GM19025 (cell line): ENCODE results near the gene WDR45B.

ENCODE experiments used
- ATAC-seq: cut with Tn5 transposase; IDR thresholded peaks from one replicate; pipeline ENCODE4 v1.9.1; 2021; ENCODE audit warnings: mild to moderate bottlenecking, low read depth, moderate library complexity; ENCODE audit not compliant: unreplicated experiment

Gene WDR45B

GRCh38 chr17:82648165-82648668 lies at the start of gene WDR45B:
WDR45B (minus strand) TSS chr17:82648444; CDS start chr17:82648340, 104 bp downstream.
- ATAC-seq: peak; percentile 92

DNA sequence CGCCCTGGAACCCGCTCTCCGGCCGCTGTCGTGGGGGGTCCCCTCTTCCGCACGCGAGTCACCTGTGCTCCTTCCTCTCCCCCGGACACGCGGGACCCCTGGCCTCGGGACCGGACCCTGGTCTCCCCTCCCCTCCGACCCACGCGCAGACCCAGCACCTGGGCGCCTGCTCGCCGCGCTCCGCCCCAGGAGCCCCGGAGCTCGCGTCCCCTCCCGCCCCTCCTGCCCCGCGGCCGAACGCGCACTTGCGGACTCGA lies 49.5 kb upstream of the WDR45B start:
- ATAC-seq: no peak

DNA sequence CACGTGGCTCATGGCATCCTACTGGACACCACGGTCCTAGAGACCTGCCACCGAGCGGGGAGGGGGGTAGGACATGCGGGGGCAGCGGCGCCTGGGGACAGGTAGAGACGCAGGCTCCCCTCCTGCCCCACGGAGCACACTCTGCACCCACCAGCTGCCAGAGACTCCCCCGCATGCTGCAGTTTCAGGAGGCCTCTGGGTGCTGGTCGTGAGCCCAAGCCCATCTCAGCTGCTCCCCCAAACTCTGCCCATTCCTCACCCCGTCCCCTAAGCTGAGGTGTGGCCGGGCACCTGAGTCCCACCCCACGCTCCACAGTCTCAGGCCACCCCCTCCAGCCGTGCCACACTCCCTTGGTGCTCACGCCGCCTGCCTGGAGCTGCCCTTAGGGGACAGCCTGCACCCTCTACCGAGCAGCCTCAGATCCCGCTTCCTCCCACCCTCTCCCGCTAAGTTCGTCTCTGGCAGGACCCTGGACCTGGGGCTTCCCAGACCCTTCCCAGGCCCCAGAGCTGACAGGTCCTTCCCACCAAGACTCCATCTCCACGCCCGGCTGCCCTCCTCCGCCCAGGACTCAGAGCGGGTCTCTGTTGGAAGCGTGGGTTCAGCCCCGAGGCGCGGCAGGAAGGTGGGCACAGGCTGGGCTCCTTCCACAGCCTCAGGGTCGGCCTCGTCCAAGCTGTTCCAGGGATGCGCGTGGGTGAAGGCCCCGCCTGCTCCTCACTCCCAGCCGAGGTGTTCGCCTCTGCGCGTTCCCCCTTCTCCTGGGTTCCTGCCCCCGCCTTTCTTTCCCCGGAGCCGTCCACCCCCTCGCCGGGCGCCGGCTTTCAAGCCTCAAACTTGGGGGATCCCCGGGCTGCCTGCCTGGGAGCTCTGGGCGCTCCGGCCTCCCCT lies 48.9 kb upstream of the WDR45B start:
- no peak for ATAC-seq

- no peak for ATAC-seq
These were observed 48.0 kb upstream of the WDR45B start for GRCh38 chr17:82696259-82696658.

DNA sequence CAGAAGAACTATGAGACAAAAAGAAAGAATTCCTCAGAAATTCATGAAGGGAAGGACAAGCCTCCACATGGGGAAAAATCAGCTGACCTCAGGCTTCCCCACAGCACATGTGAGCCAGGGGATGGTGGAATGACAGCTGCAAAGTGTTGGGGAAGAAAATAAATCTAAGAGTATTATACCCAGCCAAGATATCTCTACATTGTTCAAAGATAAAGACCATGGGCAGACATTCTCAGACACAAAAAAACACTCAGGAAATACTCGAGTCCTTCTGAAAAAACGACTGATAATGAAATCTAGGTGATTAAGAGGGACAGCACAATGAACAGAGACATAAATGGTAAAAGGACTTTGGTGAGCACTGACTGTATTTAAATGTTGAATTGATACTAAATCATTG lies 46.4 kb upstream of the WDR45B start:
- ATAC-seq: no peak

- ATAC-seq: no peak
These were observed 45.1 kb upstream of the WDR45B start for GRCh38 chr17:82693168-82693867.

DNA sequence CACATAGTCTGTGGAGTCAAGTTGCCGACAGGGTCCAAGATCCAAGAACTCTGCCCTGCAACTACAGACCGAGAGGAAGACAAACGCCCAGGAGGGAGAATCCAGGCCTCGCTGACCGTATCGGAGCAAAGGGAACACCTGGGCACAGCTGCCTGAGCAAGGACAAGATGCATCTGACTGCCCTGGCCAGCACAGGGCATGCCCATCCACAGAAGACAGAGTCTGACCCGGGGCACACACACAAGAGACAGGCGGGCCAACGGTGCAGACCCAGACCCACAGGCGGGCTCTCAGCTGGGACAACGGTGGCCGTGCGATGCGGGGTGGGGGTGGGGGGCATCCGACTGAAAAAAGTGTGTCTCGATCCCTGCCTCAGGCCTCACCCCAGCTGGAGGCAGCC lies 44.0 kb upstream of the WDR45B start:
- no peak for ATAC-seq

- no peak for ATAC-seq
These were observed 43.5 kb upstream of the WDR45B start for GRCh38 chr17:82691714-82692113.

GRCh38 chr17:82690786-82691489 lies 42.7 kb upstream of the WDR45B start:
- no peak for ATAC-seq

GRCh38 chr17:82689077-82689476 lies 40.8 kb upstream of the WDR45B start:
- ATAC-seq: no peak

DNA sequence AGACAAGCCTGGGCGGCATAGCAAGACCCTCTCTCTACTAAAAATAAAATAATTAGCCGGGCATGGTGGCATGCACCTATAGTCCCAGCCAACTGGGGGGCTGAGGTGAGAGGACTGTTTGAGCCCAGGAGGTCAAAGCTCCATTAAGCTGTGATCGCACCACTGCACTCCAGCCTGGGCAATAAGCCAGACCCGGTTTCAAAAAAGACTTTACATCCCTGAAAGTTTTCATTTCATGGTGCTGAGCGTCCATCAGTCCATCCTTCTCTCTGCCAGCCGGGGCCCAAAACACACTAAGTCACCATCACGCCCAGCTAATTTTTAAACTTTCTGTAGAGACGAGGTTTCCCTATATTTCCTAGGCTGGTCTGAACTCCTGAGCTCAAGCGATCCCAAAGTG lies 39.6 kb upstream of the WDR45B start:
- ATAC-seq: no peak

DNA sequence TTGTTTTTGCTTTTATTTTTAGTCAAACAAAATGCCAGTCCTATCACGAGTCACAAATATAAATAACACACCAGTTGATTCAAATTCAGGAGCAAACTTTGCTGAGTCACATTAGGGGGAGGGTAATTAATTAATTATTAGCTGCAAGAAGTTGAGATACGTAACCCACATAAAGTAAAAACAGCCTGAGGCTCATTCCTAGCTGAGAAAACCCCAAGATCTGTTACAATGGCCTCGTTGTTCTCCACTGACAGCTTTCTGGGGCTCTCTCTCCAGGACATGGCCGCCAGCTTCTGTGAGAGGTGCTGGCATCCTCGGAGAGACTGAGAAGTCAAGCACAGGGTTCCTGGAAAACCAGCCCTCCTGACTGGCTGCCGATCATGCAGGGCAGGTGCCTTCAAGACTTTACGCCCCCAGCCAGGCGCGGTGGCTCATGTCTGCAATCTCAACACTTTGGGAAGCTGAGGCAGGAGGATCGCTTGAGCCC lies 39.2 kb upstream of the WDR45B start:
- ATAC-seq: no peak

- no peak for ATAC-seq
These were observed 38.4 kb upstream of the WDR45B start for GRCh38 chr17:82686366-82687324.

- ATAC-seq: no peak
These were observed 37.0 kb upstream of the WDR45B start for GRCh38 chr17:82685291-82685690.

- no peak for ATAC-seq
These were observed 36.1 kb upstream of the WDR45B start for GRCh38 chr17:82684228-82684841.

DNA sequence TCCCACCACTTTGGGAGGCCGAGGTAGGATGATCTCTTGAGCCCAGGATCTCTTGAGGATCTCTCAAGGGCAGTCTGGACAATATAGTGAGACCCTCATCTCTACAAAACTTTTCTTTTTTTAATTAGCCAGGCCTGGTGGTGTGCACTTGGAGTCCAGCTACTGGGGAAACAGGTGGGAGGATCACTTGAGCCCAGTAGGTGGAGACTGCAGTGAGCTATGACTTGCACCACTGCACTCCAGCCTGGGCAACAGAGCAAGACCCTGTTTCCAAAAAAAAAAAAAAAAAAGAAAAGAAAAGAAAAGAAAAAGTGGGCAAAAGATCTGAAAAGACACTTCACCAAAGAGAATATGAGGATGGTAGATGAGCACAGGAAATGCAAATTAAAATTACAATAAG lies 35.3 kb upstream of the WDR45B start:
- ATAC-seq: no peak

- no peak for ATAC-seq
These were observed 33.3 kb upstream of the WDR45B start for GRCh38 chr17:82681547-82681946.

DNA sequence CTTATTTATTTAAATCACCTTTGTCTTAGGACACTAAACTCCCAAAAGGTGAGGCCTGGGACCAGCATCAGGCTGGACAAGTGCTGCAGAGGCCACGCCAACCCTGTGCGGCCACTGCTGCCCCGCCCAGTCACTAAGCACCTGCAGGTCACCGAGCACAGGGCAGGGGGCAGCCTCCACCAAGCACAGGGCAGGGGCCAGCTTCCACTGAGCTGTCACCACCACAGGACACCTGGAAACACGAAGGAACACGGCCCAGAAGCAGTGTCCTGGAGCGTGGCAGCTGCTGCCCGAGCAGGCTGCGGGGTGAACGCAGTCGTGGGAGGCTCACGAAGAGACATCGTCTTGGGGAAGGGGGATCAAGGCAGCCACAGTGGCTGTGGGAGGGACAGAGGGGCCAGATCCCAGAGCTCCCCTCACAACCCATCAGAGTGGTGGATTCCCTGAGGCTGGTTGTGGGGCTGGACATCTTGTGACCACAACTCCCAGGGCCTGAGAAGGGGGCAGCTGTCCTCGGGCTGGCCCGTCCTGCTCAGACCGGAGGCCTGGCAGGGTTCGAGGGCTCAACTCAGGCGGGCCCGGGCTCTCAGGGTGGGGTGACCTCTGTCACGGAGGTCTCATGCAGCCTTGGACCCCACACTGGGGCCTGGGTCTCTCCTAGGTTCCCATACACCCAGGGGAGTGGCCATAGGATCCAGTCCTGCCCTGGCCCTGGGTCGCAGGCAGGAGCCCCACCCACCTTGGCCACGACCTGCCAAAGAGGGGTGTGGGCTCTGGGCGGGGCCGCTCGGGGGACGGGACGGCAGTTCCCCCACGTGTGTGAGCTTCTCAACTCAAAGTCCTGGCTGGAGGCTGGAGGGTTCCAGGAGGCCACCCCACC lies 31.6 kb upstream of the WDR45B start:
- ATAC-seq: no peak
